Measurements from ENCODE around the gene EYA4. TPM values are rescaled to one million over a fixed set of nuclear protein-coding genes. Genes with fewer than 3 reads are reported as not detected.
"Not testable (repeated sequence)": the region's sequence is repeated elsewhere in the genome, so short reads cannot be mapped to it uniquely, and the experiment has no call there.

The EYA4 gene
- total RNA-seq, 2 experiments from 2014 or later = not detected

- ATAC-seq (ENCODE audit: low read depth) (no peak), DNase-seq (no peak)
- H3K36me3 Mint-ChIP-seq = no peaks in the 10 kb centered on the region
- no peak overlapping the region for H3K4me3 Mint-ChIP-seq
- no peaks in the 10 kb centered on the region for H3K27me3 Mint-ChIP-seq
- no peak overlapping the region for H3K27ac Mint-ChIP-seq
- POLR2A ChIA-PET = no interaction called here
- H3K9me3 Mint-ChIP-seq = no peaks in the 10 kb centered on the region
- no peaks in the 10 kb centered on the region for H3K4me1 Mint-ChIP-seq
These were observed 152.7 kb downstream of the EYA4 start for GRCh38 chr6:133393891-133394290.

GRCh38 chr6:133394630-133395029 lies 153.5 kb downstream of the EYA4 start:
- Mint-ChIP-seq H3K4me3 (no peak overlapping the region), H3K36me3 (no peaks in the 10 kb centered on the region), H3K27ac (no peak overlapping the region), H3K9me3 (no peaks in the 10 kb centered on the region), H3K27me3 (no peaks in the 10 kb centered on the region), H3K4me1 (no peaks in the 10 kb centered on the region)
- POLR2A ChIA-PET = no interaction called here
- DNase-seq = no peak
- no peak for ATAC-seq (ENCODE audit: low read depth)

GRCh38 chr6:133396233-133396983 lies 155.3 kb downstream of the EYA4 start:
- Mint-ChIP-seq H3K27me3 (no peaks in the 10 kb centered on the region), H3K4me1 (no peaks in the 10 kb centered on the region), H3K4me3 (peak overlapping the region; percentile 38), H3K27ac (no peak overlapping the region), H3K9me3 (no peaks in the 10 kb centered on the region), H3K36me3 (no peaks in the 10 kb centered on the region)
- ATAC-seq (ENCODE audit: low read depth) (no peak), DNase-seq (no peak)
- POLR2A ChIA-PET = no interaction called here

GRCh38 chr6:133396984-133397348 lies 155.8 kb downstream of the EYA4 start:
- no peaks in the 10 kb centered on the region for H3K4me1 Mint-ChIP-seq
- DNase-seq = no peak
- H3K27me3 Mint-ChIP-seq = no peaks in the 10 kb centered on the region
- H3K27ac Mint-ChIP-seq = no peak overlapping the region
- no peaks in the 10 kb centered on the region for H3K36me3 Mint-ChIP-seq
- H3K4me3 Mint-ChIP-seq = peak overlapping the region; percentile 38
- ATAC-seq (ENCODE audit: low read depth) = no peak
- H3K9me3 Mint-ChIP-seq = no peaks in the 10 kb centered on the region
- POLR2A ChIA-PET = no interaction called here

GRCh38 chr6:133397601-133398000 lies 156.4 kb downstream of the EYA4 start:
- H3K4me1 Mint-ChIP-seq; H3K4me3 Mint-ChIP-seq; POLR2A ChIA-PET; ATAC-seq (ENCODE audit: low read depth); H3K36me3 Mint-ChIP-seq; H3K9me3 Mint-ChIP-seq; H3K27ac Mint-ChIP-seq; H3K27me3 Mint-ChIP-seq; DNase-seq: not testable (repeated sequence)

GRCh38 chr6:133399426-133399825 lies 158.3 kb downstream of the EYA4 start:
- Mint-ChIP-seq H3K4me3 (no peak overlapping the region), H3K27me3 (no peaks in the 10 kb centered on the region), H3K4me1 (no peaks in the 10 kb centered on the region), H3K9me3 (no peaks in the 10 kb centered on the region), H3K36me3 (no peaks in the 10 kb centered on the region), H3K27ac (no peak overlapping the region)
- DNase-seq (no peak), ATAC-seq (ENCODE audit: low read depth) (no peak)
- POLR2A ChIA-PET = no interaction called here

- no peaks in the 10 kb centered on the region for H3K4me1 Mint-ChIP-seq
These were observed 163.0 kb downstream of the EYA4 start for GRCh38 chr6:133404151-133404550.

GRCh38 chr6:133404728-133405127 lies 163.6 kb downstream of the EYA4 start:
- ATAC-seq (ENCODE audit: low read depth) (no peak), DNase-seq (no peak)
- POLR2A ChIA-PET = no interaction called here
- H3K36me3 Mint-ChIP-seq = no peaks in the 10 kb centered on the region
- no peaks in the 10 kb centered on the region for H3K27me3 Mint-ChIP-seq
- H3K4me3 Mint-ChIP-seq = no peak overlapping the region
- no peaks in the 10 kb centered on the region for H3K9me3 Mint-ChIP-seq
- no peak overlapping the region for H3K27ac Mint-ChIP-seq
- no peaks in the 10 kb centered on the region for H3K4me1 Mint-ChIP-seq

More at GRCh38 chr6:133404151-133404550, 163.0 kb downstream of the EYA4 start:
- Mint-ChIP-seq H3K27ac (no peak overlapping the region), H3K36me3 (no peaks in the 10 kb centered on the region), H3K9me3 (no peaks in the 10 kb centered on the region), H3K27me3 (no peaks in the 10 kb centered on the region), H3K4me3 (no peak overlapping the region)
- ATAC-seq (ENCODE audit: low read depth) (no peak), DNase-seq (no peak)
- POLR2A ChIA-PET = no interaction called here

- H3K4me3 Mint-ChIP-seq = no peak overlapping the region
- DNase-seq = no peak
- no peak for ATAC-seq (ENCODE audit: low read depth)
- H3K4me1 Mint-ChIP-seq = no peaks in the 10 kb centered on the region
- H3K27me3 Mint-ChIP-seq = no peaks in the 10 kb centered on the region
- H3K9me3 Mint-ChIP-seq = no peaks in the 10 kb centered on the region
- H3K27ac Mint-ChIP-seq = no peak overlapping the region
- POLR2A ChIA-PET = no interaction called here
- H3K36me3 Mint-ChIP-seq = no peaks in the 10 kb centered on the region
These were observed 166.4 kb downstream of the EYA4 start for GRCh38 chr6:133407320-133408100.

GRCh38 chr6:133408132-133408531 lies 167.0 kb downstream of the EYA4 start:
- Mint-ChIP-seq H3K9me3 (no peaks in the 10 kb centered on the region), H3K4me3 (no peak overlapping the region), H3K27ac (no peak overlapping the region), H3K27me3 (no peaks in the 10 kb centered on the region), H3K36me3 (no peaks in the 10 kb centered on the region), H3K4me1 (no peaks in the 10 kb centered on the region)
- DNase-seq (no peak), ATAC-seq (ENCODE audit: low read depth) (no peak)
- POLR2A ChIA-PET = no interaction called here

- H3K36me3 Mint-ChIP-seq = no peaks in the 10 kb centered on the region
- DNase-seq (no peak), ATAC-seq (ENCODE audit: low read depth) (no peak)
- no peaks in the 10 kb centered on the region for H3K27me3 Mint-ChIP-seq
- H3K27ac Mint-ChIP-seq = no peak overlapping the region
- no peak overlapping the region for H3K4me3 Mint-ChIP-seq
- no peaks in the 10 kb centered on the region for H3K9me3 Mint-ChIP-seq
- POLR2A ChIA-PET = no interaction called here
- H3K4me1 Mint-ChIP-seq = no peaks in the 10 kb centered on the region
These were observed 167.4 kb downstream of the EYA4 start for GRCh38 chr6:133408543-133408942.

- POLR2A ChIA-PET = no interaction called here
- DNase-seq (no peak), ATAC-seq (ENCODE audit: low read depth) (no peak)
- Mint-ChIP-seq H3K27me3 (no peaks in the 10 kb centered on the region), H3K36me3 (no peaks in the 10 kb centered on the region), H3K9me3 (no peaks in the 10 kb centered on the region), H3K4me3 (no peak overlapping the region), H3K4me1 (no peaks in the 10 kb centered on the region), H3K27ac (no peak overlapping the region)
These were observed 169.7 kb downstream of the EYA4 start for GRCh38 chr6:133410638-133411435.

- H3K27ac Mint-ChIP-seq = no peak overlapping the region
- POLR2A ChIA-PET = no interaction called here
- H3K4me1 Mint-ChIP-seq = no peaks in the 10 kb centered on the region
- H3K4me3 Mint-ChIP-seq = no peak overlapping the region
- H3K9me3 Mint-ChIP-seq = no peaks in the 10 kb centered on the region
- H3K36me3 Mint-ChIP-seq = no peaks in the 10 kb centered on the region
- DNase-seq (no peak), ATAC-seq (ENCODE audit: low read depth) (no peak)
- no peaks in the 10 kb centered on the region for H3K27me3 Mint-ChIP-seq
These were observed 170.6 kb downstream of the EYA4 start for GRCh38 chr6:133411757-133412156.

GRCh38 chr6:133415262-133415661 lies 174.1 kb downstream of the EYA4 start:
- no peaks in the 10 kb centered on the region for H3K4me1 Mint-ChIP-seq
- H3K9me3 Mint-ChIP-seq = no peaks in the 10 kb centered on the region
- POLR2A ChIA-PET = no interaction called here
- H3K27ac Mint-ChIP-seq = no peak overlapping the region
- ATAC-seq (ENCODE audit: low read depth) (no peak), DNase-seq (no peak)
- no peak overlapping the region for H3K4me3 Mint-ChIP-seq
- H3K36me3 Mint-ChIP-seq = no peaks in the 10 kb centered on the region
- H3K27me3 Mint-ChIP-seq = no peaks in the 10 kb centered on the region
